Measurements from ENCODE around the gene TXLNB.

Gene TXLNB

DNA sequence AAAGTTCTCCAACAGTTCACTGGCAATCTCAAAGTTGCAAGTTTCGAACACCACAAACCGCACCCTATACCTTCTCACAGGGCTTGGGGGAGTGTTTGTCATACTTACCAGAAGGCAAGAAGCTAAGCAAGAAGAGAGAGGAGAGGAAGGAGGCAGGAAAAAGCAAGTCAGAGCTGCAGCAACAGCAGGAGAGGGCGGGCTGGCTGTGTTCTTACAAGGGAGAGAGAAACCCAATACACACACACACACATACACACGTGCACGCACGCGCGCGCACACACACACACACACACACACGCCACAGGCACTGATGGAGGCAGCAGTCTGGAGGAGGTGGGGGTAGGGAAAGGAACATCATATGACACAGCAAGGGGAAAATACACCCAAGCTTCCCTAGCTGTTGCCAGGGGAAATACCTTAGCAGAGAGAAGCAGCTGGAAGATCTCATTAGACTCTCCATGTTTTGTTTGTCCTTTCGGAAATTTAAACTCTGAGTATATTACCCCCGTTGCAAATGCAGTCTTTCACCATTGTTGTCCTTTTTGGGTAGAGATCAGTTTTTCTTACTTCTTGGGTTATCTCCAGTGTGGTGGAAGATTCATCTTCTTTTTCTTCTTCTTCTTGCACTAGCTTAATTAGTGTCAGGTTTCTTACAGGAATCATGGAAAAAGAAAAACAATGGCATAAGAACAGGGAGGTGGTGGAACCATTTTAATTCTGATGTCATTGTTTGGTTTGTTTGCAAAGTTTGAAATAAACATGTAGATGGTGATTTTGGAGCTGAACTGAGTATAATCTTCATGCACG, at the start of gene TXLNB:
Gene TXLNB (minus strand): TSS at position 186 of the 807 bp plus-strand sequence. CDS start 3,099 bp downstream, outside the sequence.
- DNase-seq, result peak; percentile 12 to 80 (median 48)
- intact Hi-C loops (cut with DNase I), result no loop called here

DNA sequence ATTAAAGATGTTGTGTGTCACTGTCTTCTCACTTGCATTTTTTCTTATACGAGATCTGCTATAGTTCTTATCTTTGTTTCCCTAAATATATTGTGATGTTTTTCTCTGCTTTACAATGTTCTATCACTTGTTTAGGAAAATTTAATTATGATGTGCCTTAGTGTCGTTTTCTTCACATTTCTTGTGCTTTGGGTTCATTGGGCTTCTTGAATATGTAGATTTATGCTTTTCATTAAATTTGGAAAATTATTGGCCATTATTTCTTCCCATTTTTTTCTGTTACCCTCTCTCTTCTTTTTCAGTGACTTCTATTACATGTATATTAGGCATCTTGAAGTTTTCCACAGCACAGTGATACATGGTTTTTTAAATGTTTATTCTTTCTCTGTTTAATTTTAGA, 49.3 kb upstream of the TXLNB start:
- intact Hi-C loops (cut with DNase I), result no loop called here
- DNase-seq, result no peak

DNA sequence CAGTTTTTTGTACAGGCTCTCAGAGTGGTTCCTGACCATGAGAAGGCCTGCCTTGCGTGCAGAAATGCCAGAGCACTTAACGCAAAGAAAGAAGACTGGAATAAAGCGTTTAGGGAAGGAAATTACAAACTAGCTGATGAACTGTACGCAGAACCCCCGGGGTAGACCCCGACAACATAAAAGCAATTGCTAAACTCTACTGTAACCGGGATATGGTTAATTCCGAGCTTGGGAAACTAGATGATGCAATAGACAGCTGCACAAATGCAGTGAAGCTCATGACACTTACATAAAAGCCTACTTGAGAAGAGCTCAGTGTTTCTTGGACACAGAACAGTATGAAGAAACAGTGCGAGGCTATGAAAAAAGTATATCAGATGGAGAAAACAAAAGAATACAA, 47.0 kb upstream of the TXLNB start:
- intact Hi-C loops (cut with DNase I), result no loop called here
- DNase-seq, result no peak

DNA sequence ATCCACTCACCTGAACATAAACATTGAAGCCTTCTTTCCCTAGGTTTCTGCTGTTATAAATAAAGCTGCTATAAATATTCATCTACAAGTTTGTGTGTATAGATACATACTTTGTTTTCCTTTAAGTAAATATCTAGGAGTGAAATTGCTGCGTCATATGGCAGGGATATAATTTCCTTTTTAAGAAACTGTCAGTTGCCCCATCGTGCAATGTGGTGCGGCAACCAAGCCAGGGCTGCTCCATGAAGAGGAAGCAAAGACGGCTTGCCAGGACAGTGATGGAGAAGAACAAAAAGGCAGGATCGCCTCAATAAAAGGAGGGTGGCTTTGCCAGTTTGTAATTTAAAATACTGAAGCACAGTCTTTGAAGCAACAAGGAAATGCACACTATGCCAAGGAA, 46.0 kb upstream of the TXLNB start:
- intact Hi-C loops (cut with DNase I), result no loop called here
- DNase-seq, result peak in 4 of 42 donors; percentile 5 to 18 (median 10)

DNA sequence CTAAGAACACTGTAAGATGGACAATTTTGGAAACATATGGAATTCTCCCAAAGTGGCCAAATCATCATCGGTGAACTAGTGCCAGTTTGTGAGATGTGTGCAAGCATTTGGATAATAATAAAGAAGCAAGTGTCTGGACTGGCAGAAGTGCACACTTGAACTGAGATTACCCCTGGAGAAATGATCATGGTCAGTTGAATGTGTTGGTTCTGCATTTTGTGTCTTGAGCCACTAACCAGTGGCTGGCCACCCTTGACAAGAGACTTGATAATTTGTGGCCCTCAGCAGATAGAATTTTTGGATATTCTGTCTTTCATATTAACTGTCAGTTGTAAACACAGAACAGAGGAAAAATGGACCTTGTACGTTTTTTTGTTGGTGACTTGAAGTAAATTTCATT, 45.2 kb upstream of the TXLNB start:
- intact Hi-C loops (cut with DNase I), result no loop called here

DNA sequence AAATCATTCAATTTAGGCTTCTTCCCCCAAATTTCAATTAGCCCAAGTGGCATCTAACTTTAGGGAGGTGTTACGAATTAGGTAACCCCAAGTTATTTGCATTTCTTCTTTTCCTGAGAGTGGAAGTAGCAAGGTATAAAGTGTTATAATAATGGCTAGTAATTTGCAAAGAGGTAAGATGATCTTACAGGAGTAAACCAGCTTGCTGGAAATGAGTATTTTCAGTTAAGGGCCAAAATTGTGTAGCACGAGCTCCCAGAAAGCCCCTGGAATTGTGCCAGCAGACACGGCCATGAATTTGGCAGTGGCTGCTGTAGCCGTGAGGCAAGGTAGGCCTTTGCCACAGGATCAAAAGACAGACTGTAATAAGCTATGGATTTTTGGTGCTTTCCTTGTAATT, 44.7 kb upstream of the TXLNB start:
- DNase-seq, result peak in 3 of 42 donors; percentile 4 to 28 (median 4)
- intact Hi-C loops (cut with DNase I), result no loop called here

More for the DNA sequence above, 45.2 kb upstream of the TXLNB start:
- DNase-seq, result no peak

DNA sequence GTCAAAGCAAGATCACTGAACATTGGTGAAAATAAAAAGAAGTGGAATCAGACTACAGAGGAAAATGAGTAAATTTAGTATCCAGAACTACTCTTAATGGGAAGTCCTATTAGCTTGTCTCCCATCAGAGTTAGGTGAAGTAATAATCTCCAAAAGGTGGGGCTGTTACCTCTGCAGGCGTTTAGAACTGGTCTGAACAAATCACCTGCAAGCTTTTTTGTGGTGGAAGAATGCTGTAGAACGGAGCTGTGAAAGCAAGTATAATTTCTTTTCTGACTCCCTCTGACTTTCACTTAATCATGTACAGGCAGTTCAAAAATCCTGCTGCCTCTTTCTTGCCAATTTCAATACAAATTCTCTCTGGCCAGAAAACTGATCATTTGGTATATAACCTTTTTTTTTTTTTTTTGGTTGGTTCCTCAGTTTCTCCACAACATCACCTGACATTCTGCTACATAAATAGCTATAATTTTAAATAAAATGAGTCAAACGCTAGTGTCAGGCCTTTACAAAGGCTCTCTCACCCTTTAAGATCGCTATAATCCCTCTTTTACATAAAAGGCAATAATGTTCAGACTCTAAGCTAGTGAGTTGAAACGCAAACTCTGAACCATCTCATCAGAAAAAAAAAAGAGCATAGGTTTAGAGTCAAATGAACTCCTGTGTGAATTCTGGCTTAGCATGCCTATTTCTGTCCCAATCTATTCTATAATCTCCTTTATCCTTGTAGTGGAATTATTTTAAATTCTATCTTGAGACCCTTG, 43.8 kb upstream of the TXLNB start:
- DNase-seq, result no peak
- intact Hi-C loops (cut with DNase I), result no loop called here

DNA sequence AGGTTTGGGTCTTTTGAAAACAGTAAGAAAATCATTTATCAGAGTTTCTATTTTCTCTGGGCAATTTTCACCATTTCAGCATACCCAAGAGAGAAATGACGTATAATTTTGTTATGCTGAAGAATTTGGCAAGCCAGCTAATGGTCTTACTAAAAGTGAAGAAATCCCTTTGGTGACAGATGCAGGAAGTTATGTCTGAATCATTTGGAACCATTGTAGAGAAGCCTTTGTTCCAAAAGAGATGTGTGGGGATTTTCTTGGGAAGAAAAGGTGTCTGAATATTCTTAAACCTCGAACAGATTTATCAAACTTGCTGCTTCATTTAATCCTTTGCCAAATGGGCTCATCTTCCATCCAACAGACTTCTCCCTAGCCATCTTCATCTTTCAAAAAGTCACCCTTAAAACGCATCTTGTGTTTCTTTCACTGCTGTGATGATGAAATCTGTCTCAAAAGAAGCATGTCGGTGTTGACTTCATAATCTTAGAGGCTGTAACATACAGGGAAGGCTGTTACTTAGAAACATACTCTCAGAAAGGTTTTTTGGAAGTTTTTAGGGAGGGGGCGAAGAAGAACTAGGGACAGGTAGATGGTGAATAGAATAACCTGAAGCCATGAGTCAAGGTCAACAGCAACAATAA, 43.1 kb upstream of the TXLNB start:
- intact Hi-C loops (cut with DNase I), result no loop called here
- no peak for DNase-seq

DNA sequence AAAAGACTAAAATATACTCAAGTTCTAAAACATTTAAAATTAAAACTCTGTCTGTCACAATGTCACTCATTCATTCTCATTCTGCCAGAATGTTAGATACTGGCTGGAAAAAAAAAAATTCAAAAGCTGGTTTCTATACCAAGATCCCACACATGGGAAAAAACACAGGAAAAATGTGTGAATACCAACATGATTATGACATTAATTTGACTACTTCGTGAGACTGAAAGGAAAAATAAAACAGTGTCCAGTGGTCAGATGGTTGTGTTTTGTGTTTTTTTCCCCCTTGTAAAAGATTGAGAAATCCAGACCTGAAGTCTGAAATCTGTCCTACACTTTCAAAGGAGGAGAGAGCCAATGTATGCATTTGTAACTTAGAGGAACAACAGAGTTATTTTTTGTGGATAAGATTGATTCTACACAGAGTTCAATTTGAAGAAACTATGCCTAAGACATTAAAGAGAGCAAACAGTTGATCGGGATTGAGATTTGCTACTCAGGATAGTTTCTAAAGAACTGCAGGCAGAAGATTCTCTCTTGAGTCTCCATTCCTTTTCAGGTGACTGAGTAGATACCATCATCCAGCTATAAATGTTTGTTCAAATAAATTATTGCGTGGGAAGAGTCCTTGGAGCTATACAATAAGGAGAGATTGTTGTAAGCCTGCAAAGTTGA, 39.2 kb upstream of the TXLNB start:
- intact Hi-C loops (cut with DNase I), result no loop called here
- no peak for DNase-seq

DNA sequence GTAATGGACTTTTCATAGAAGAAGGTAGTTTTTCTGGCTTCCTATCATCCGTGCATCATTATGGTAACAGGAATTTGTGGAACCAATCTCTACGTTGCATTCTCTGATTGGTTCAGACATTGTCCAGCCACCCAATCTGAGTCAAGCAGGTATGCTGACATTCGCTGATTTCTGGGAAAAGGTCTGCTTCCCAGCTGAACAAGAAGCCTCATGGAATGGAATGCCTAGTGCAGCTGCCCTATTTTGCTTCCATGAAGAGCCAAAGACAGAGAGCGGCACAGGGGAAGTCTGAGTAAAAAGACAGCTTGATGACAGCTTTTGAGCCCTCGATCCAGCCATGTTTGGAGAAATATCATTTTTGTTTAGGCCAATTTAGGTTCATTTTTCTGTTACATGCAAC, 38.5 kb upstream of the TXLNB start:
- intact Hi-C loops (cut with DNase I), result no loop called here
- no peak for DNase-seq

DNA sequence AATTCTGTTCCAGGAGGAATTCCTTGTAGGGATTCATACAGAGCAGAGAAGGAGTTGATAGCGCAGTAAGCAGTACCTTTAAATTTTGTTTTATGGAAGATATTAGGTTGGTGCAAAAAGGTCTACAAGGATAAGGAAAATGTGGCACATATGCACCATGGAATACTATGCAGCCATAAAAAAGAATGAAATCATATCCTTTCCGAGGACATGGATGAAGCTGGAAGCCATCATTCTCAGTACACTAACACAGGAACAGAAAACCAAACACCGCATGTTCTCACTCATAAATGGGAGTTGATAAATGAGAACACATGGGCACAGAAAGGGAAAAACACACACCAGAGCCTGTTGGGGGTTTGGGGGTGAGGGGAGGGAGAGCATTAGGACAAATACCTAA, 37.4 kb upstream of the TXLNB start:
- intact Hi-C loops (cut with DNase I), result no loop called here
- no peak for DNase-seq

DNA sequence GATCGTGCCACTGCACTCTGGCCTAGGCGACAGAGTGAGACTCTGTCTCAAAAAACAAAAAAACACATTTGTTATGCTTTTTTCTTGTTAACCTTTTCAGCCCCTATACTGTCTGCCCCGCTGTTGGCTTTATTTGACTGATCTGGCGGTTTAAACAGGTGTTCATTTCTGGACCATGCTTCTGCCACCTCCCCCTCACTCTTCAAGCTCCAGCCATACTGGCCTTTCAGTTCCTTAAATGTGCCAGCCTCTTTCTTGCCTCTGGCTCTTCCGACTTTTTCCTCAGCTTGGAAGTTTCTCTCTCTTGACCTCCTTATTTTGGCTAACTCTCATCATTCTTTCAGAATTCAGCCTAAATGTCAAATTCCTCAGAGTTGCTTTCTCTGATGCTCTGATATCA, 35.2 kb upstream of the TXLNB start:
- intact Hi-C loops (cut with DNase I), result no loop called here

DNA sequence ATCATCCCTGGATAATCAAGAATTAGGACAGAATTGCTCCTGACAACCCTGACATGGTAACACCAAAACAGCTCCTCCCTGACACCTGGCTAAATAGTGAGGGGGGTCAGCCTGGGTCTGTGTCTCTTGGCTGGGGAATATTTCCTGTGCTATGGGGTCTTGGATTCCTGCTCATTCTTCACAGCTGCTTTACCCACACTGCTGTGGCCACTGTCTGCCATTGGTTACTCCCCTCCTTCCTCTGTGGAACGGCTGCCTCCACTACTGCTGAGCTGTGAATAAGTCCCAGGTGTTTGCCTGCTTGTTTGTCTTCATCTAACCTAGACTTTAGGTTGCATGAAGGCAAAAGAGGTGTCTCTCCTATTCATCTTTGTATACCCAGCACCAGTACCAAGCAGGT, 33.9 kb upstream of the TXLNB start:
- intact Hi-C loops (cut with DNase I), result no loop called here
- no peak for DNase-seq

More for the DNA sequence above, 35.2 kb upstream of the TXLNB start:
- DNase-seq, result no peak

DNA sequence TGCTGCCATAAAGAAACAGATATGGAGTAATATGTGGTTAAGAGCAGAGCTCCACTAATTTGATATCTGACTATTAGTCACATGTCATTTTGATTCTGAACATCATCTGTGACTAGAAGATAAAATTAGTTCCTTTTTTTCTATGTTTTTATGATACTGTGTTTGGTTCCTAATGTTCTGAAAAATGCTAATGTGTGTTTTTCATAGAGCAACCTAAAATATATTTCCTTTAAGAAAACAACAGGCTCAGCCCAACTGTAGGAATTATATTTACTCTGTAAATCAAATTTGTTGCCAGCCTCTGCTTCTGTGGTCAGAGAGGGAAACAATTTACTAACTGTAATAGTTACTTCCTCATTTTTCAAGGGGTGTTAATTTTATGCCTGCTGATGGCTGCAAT, 33.3 kb upstream of the TXLNB start:
- intact Hi-C loops (cut with DNase I), result no loop called here
- no peak for DNase-seq

DNA sequence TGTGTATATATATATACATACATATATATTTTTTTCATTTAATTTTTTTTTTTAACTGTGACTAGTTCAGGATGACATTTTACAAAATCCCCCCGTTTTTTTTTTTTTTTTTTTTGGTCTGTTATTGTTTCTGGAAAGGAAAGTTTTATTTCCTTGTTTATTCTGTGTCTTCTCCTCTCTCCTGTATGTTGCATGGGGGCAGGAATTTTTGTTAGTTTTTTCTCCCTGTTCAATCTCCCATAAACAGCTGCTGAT, 32.4 kb upstream of the TXLNB start:
- intact Hi-C loops (cut with DNase I), result no loop called here
- DNase-seq, result no peak

DNA sequence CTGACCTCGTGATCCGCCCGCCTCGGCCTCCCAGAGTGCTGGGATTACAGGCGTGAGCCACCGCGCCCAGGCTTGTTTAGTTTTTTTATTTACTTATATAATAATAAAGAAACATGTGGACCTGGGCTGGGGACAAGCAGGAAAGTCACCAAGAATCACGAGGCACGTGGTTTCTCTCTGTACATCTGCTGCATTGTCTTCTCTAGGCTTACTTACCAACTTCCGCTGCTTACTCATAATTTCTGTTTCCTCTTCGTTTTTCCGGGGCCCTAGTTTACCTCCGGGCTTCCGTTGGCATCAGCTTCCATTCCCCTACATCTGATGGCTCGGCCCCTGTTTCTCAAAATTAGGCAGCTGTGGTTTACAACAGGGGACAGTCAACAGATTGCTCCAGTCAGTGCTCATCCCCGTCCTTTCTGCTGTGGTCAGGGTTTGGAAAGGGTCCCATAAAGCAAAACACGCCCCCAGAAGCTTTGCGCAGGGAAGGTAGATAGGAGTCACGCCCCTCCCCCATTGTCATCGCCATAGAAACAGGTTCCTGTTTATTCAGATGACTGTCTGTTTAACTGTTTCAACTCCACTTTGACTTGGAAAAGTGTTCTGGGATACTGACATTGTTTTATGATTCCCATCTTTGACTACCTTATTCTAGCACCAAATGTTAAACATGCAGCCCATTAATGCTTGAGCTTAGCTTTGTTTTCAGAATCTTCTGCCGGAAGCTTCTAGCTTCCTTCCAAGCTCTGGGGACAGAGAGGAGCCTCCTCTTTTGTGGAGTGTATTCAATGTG, 31.9 kb upstream of the TXLNB start:
- DNase-seq, result peak in 30 of 42 donors; percentile 7 to 59 (median 20)
- intact Hi-C loops (cut with DNase I), result no loop called here

DNA sequence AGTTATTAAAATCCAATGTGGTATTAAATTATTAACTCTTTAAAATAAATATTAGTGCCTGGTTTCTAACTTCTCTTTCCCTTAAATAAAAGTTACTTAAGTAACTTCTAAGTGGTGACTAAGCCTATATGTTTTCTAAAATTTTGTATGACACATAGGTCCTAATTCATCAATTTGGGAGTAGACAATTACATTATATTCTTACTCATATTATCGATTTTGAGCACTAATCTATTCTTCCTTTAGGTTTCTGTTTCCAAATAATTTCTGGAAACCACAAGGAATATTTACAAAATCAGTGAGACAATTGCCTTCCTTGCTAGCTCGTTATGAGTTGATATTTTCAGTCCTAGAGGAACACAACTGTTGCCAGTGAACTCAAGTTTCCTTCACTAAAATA, 28.3 kb upstream of the TXLNB start:
- no peak for DNase-seq
- intact Hi-C loops (cut with DNase I), result no loop called here

DNA sequence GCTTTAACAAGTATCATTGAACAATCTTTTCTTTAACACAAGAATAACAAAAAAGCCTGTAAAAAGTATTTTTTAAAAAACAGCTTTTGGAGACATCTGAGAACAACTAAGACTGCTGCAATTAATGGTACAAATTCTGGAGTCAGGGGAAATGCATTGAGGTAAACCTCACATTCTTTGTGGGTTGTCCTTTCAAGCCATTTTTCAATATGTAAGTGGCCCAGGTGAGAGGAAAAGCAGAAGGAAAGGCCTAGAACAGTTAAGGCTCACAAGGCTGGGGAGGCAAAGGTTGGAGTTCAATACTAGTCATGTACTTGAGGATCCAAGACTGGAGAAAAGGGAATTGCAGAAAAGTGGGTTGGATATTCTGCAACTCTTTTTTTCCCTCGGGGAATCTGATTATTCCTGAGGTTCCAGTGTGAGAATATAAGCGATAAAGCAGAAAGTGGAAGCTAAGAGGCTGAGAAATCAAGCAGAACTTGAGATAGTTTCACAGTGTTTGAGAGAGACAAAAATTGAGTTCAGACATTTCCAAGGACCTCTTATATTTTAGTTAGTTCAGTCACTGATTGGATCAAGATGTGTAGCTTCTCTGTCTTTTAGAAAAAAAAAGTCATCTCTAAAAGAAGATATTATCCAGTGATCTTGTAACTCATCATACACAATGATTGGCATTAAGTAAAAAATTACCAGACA, 25.0 kb upstream of the TXLNB start:
- intact Hi-C loops (cut with DNase I), result no loop called here
- DNase-seq, result no peak
